Panc1 (cell line): Measurements from ENCODE around the gene BCR. TPM values are rescaled to one million over a fixed set of nuclear protein-coding genes. Genes with fewer than 3 reads are reported as not detected.

Experiments used
- ATAC-seq: fragments of 200-7000 bp; cut with Tn5 transposase; 2 replicates; pipeline ENCODE4 v1.9.1; 2020; ENCODE audit warnings: mild to moderate bottlenecking, moderate library complexity
- BruUV-seq: library from RNA; stranded (reverse); fragments of 400-500 nt; replicated peaks from 2 replicates; lab custom pipeline; 2021; lab: Mats Ljungman, UMichigan
- CTCF ChIA-PET: fragments of 300-600 bp; sonication (Branson Sonifier 250); formaldehyde crosslinking; loops from one replicate; lab custom pipeline; 2022; ENCODE audit warnings: antibody characterized with exemption; lab: Charles Lee
- POLR2A ChIA-PET: fragments of 300-600 bp; sonication (Branson Sonifier 250); formaldehyde crosslinking; loops from one replicate; lab custom pipeline; 2022; ENCODE audit warnings: antibody characterized with exemption; lab: Charles Lee
- DNase-seq: peaks from one replicate; pipeline ENCODE4 v3.0.0-alpha.2; 2010; ENCODE audit warnings: low read depth, low spot score
- H3K27ac ChIP-seq: 2 replicates; pipeline ENCODE4 v1.5.1; 2011; ENCODE audit warnings: mild to moderate bottlenecking, low read length, inconsistent platforms
- H3K27me3 ChIP-seq: fragments of 200-500 bp; sonication (Bioruptor generic); 2 replicates; pipeline ENCODE4 v1.6.0; 2014; ENCODE audit warnings: low read length, inconsistent platforms; ENCODE audit not compliant: control insufficient read depth, insufficient read depth
- H3K36me3 ChIP-seq: fragments of 200-500 bp; sonication (Bioruptor generic); 2 replicates; pipeline ENCODE4 v1.5.1; 2014; ENCODE audit warnings: inconsistent platforms, mild to moderate bottlenecking, low read length, moderate library complexity; ENCODE audit not compliant: control insufficient read depth, insufficient read depth
- H3K4me1 ChIP-seq: 2 replicates; pipeline ENCODE4 v1.5.1; 2011; ENCODE audit warnings: inconsistent platforms, mild to moderate bottlenecking, low read length, moderate library complexity; ENCODE audit not compliant: control insufficient read depth, insufficient read depth
- H3K4me3 ChIP-seq, 2 experiments: 2 replicates each; pipeline ENCODE4 v1.5.1; 2011 to 2012; ENCODE audit warnings: low read depth in 2 of 2, low read length in 2 of 2, mild to moderate bottlenecking in 2 of 2, inconsistent platforms in 1 of 2, moderate library complexity in 1 of 2
- H3K9me3 ChIP-seq: fragments of 200-500 bp; sonication (Bioruptor generic); 2 replicates; pipeline ENCODE4 v1.5.1; 2014; ENCODE audit warnings: low read depth, mild to moderate bottlenecking, inconsistent platforms, low read length, moderate library complexity; ENCODE audit not compliant: control insufficient read depth, insufficient read depth
- POLR2AphosphoS5 ChIP-seq: IDR thresholded peaks from 2 replicates; pipeline ENCODE4 v1.6.1; 2012; ENCODE audit warnings: mild to moderate bottlenecking, low read depth, low read length, moderate library complexity
- SIN3A ChIP-seq: IDR thresholded peaks from 2 replicates; pipeline ENCODE4 v1.6.1; 2012; ENCODE audit warnings: low read depth, mild to moderate bottlenecking, low read length, moderate library complexity, borderline replicate concordance; ENCODE audit not compliant: insufficient read depth
- TCF7L2 ChIP-seq: IDR thresholded peaks from 2 replicates; pipeline ENCODE4 v1.6.1; 2011; ENCODE audit warnings: mild to moderate bottlenecking, low read depth, low read length, inconsistent platforms
- in situ Hi-C: cut with HindIII; loops from 2 replicates; pipeline ENCODE4 v1.10.0; 2016; ENCODE audit warnings: low sequenced_read_pairs, low pct_unique_long_range_greater_than_20kb
- intact Hi-C: fragments of 100-400 bp; cut with micrococcal nuclease; formaldehyde crosslinking; loops from one replicate; pipeline ENCODE4 v1.10.0; 2022; ENCODE audit not compliant: unreplicated experiment
- total RNA-seq: library from RNA; stranded (reverse); gene quantifications from one replicate; pipeline ENCODE4 v1.2.1, GENCODE V29; 2021; ENCODE audit not compliant: unreplicated experiment
- TF ChIP-seq, protein P1 (sequence below): fragments of 450-650 bp; IDR thresholded peaks from 2 replicates; pipeline ENCODE4 v1.5.1; 2017; ENCODE audit warnings: mild to moderate bottlenecking
- TF ChIP-seq, protein P2 (sequence below), 2 experiments: IDR thresholded peaks; 2 replicates each; pipeline ENCODE4 v1.6.1; 2011 to 2012; ENCODE audit warnings: low read depth in 2 of 2, control low read depth in 1 of 2, low read length in 1 of 2, mild to moderate bottlenecking in 1 of 2, moderate library complexity in 1 of 2; ENCODE audit not compliant: insufficient read depth in 1 of 2

BCR gene
- total RNA-seq, 1 experiment from 2014 or later = 32.1 TPM

- no peak overlapping the region for H3K4me3 ChIP-seq
- in situ Hi-C loops = no loop called here
- TF ChIP-seq SIN3A (no peak), POLR2AphosphoS5 (no peak), TCF7L2 (no peak)
- TF ChIP-seq, protein P1, sequence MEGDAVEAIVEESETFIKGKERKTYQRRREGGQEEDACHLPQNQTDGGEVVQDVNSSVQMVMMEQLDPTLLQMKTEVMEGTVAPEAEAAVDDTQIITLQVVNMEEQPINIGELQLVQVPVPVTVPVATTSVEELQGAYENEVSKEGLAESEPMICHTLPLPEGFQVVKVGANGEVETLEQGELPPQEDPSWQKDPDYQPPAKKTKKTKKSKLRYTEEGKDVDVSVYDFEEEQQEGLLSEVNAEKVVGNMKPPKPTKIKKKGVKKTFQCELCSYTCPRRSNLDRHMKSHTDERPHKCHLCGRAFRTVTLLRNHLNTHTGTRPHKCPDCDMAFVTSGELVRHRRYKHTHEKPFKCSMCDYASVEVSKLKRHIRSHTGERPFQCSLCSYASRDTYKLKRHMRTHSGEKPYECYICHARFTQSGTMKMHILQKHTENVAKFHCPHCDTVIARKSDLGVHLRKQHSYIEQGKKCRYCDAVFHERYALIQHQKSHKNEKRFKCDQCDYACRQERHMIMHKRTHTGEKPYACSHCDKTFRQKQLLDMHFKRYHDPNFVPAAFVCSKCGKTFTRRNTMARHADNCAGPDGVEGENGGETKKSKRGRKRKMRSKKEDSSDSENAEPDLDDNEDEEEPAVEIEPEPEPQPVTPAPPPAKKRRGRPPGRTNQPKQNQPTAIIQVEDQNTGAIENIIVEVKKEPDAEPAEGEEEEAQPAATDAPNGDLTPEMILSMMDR = no peak
- TF ChIP-seq, protein P2, sequence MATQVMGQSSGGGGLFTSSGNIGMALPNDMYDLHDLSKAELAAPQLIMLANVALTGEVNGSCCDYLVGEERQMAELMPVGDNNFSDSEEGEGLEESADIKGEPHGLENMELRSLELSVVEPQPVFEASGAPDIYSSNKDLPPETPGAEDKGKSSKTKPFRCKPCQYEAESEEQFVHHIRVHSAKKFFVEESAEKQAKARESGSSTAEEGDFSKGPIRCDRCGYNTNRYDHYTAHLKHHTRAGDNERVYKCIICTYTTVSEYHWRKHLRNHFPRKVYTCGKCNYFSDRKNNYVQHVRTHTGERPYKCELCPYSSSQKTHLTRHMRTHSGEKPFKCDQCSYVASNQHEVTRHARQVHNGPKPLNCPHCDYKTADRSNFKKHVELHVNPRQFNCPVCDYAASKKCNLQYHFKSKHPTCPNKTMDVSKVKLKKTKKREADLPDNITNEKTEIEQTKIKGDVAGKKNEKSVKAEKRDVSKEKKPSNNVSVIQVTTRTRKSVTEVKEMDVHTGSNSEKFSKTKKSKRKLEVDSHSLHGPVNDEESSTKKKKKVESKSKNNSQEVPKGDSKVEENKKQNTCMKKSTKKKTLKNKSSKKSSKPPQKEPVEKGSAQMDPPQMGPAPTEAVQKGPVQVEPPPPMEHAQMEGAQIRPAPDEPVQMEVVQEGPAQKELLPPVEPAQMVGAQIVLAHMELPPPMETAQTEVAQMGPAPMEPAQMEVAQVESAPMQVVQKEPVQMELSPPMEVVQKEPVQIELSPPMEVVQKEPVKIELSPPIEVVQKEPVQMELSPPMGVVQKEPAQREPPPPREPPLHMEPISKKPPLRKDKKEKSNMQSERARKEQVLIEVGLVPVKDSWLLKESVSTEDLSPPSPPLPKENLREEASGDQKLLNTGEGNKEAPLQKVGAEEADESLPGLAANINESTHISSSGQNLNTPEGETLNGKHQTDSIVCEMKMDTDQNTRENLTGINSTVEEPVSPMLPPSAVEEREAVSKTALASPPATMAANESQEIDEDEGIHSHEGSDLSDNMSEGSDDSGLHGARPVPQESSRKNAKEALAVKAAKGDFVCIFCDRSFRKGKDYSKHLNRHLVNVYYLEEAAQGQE (IDR thresholded peaks at IDR 0.05; ENCODE audit: insufficient read depth in 1 of 2, low read depth in 2 of 2, low read length in 1 of 2) = no peak
- no peak for ATAC-seq
- no peaks in the 10 kb centered on the region for H3K27me3 ChIP-seq
- intact Hi-C loops = loop anchor here (10.0 kb wide), 1 partner anchor 58 kb away; no protein-coding TSS in a partner anchor
- H3K36me3 ChIP-seq = no peaks in the 10 kb centered on the region
- no peaks in the 10 kb centered on the region for H3K9me3 ChIP-seq
- peaks cover 20% of the 10 kb centered on the region for H3K4me1 ChIP-seq
- ChIA-PET POLR2A (no interaction called here), CTCF (no interaction called here)
- BruUV-seq = no TSS peak
- DNase-seq = no peak
- no peak overlapping the region for H3K27ac ChIP-seq
Measured at GRCh38 chr22:23187211-23187610, 6.9 kb downstream of the BCR start.

GRCh38 chr22:23187871-23188700 lies 7.8 kb downstream of the BCR start:
- H3K27ac ChIP-seq = no peak overlapping the region
- BruUV-seq = no TSS peak
- DNase-seq (no peak), ATAC-seq (no peak)
- ChIA-PET CTCF (no interaction called here), POLR2A (no interaction called here)
- in situ Hi-C loops (no loop called here), intact Hi-C loops (loop anchor here (10.0 kb wide), 1 partner anchor 57 kb away; no protein-coding TSS in a partner anchor)
- H3K4me3 ChIP-seq = no peak overlapping the region
- peaks cover 18% of the 10 kb centered on the region for H3K4me1 ChIP-seq
- H3K9me3 ChIP-seq = no peaks in the 10 kb centered on the region
- TF ChIP-seq SIN3A = no peak
- TF ChIP-seq, protein P1 = no peak
- TF ChIP-seq POLR2AphosphoS5 = no peak
- TF ChIP-seq, protein P2 (IDR thresholded peaks at IDR 0.05; ENCODE audit: insufficient read depth in 1 of 2, low read depth in 2 of 2, low read length in 1 of 2) = no peak
- no peak for TF ChIP-seq TCF7L2
- no peaks in the 10 kb centered on the region for H3K27me3 ChIP-seq
- H3K36me3 ChIP-seq = no peaks in the 10 kb centered on the region
